Glomerular visceral epithelial cell (primary cell): ENCODE data around the gene TPH2.
A peak's percentile ranks its signal among the peaks of the same experiment; 100 is the strongest.

Experiments used
- DNase-seq: peaks from one replicate; pipeline ENCODE4 v3.0.0-alpha.2; 2016; ENCODE audit errors: extremely low spot score

Gene TPH2

GRCh38 chr12:71958993-71959578 lies 20.4 kb downstream of the TPH2 start:
- DNase-seq, result no peak

DNA sequence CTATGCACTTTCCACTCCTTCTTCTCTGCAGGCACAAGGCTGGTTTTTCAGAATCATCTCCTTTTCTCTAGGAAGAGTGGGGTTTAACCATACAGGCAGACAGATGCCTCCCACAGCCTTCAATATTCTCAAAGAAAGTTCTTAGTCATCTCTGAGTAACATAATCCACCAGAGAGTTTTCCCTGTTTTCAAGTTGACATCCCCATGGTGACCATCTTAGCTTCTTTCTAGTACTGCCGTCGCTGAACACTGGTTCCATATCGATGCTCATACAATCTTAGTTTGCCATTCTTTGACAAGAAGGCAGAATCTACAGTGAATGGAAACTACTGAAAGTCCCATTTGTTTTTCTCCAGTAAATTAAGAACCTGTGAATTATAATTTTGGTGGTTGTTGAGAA lies 28.6 kb downstream of the TPH2 start:
- DNase-seq, result no peak

GRCh38 chr12:71969330-71969729 lies 30.7 kb downstream of the TPH2 start:
- no peak for DNase-seq

DNA sequence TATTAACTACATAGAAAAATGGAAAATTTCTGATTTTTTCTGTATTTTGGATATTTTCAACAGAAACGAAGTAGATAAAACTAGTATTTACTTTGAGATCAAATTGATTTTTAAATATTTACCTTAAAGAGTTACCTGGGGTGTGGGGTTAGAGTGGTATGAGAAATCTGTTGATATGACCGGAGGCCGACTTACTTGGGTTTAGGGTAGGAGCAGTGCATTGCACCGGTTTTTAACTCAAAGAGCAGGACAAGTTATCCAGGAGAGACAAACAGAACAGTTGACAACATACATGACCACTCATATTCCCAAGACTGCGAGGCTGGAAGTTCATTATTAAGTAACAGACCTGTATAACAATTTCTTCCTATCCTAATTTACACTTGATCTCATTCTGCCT lies 31.4 kb downstream of the TPH2 start:
- no peak for DNase-seq

GRCh38 chr12:71972441-71973074 lies 33.9 kb downstream of the TPH2 start:
- no peak for DNase-seq

GRCh38 chr12:71973687-71974086 lies 35.0 kb downstream of the TPH2 start:
- no peak for DNase-seq

GRCh38 chr12:71980538-71980937 lies 41.9 kb downstream of the TPH2 start:
- no peak for DNase-seq

DNA sequence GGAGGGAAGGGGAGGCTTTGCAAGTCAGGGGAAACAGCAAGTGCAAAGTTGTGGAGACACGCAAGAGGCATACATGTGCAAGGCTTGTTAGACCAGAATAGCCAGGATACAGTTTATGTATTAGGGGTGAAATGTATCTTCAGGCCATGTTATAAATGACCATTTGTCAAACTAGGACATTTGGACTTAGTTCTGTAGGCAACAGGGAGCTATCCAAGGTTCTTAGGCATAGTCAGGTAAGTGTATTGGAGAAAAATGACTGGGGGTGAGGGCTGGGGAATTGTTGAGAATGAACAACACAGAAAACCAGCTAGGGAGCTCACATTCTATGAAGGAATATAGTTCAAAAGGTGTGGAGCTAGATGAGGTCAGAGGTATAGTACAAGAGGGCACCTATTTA lies 42.5 kb downstream of the TPH2 start:
- no peak for DNase-seq

GRCh38 chr12:71994715-71995114 lies 56.1 kb downstream of the TPH2 start:
- DNase-seq, result no peak

- DNase-seq, result no peak
Observed at GRCh38 chr12:71999795-72000194, 61.1 kb downstream of the TPH2 start.

GRCh38 chr12:72000969-72001648 lies 62.5 kb downstream of the TPH2 start:
- no peak for DNase-seq

DNA sequence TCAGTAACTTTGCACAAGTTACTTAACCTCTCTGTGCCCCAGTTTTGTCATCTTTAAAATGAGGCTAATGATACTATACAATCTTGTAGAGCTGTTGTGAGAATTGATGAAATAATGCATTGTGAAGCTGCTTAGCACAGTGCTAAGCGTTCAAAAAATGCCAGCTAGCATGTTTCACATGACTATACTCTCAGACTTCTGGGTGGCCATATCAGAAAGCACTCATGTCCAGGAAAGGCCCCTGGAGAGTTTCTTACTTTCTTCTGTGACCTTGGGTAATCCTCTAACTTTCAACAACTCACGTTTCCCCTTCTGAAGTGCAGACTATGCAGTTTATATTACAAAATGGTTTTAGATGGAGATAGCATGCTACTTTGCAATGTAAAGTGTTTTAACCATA lies 68.1 kb downstream of the TPH2 start:
- DNase-seq, result no peak

- DNase-seq, result peak; percentile 57
Observed at GRCh38 chr12:72010356-72010755, 71.7 kb downstream of the TPH2 start.

DNA sequence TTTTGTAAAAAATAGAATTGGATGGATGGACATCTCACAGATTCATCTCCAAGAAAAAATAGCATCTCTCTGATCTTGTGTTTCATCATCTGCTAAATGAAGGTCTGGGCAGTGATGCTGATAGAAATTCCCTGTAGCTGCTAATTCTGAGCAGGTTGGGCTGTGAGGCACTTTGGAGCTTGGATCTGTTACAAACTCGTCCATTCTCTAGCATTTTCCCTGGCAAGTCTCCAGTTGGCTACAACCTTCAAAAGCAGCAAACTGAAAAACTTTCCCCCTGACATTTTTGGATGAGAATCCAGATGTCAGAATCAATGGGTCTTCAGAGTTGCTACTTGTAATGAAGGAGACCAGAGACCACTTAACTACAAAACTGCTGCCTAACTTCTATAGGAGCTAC lies 72.7 kb downstream of the TPH2 start:
- DNase-seq, result no peak

DNA sequence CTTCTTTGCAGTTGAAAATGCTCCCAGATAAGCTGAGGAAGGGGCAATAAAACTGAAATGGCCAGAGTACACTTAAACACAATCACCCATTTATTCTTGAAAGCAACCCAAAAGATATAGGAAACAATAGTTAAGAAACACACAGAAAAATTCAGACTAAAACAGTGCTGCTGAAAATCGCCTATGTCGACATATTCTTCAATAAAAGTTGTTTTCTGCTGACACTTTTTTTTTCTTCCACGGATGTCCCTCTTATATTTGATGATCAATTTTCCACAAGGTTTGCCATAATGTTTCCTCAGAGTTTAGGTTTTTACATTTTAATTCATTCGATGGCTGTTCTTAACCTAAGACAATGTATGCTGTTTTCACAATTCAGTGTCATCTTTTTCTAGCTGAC lies 74.2 kb downstream of the TPH2 start:
- DNase-seq, result no peak

GRCh38 chr12:72015895-72016294 lies 77.2 kb downstream of the TPH2 start:
- no peak for DNase-seq

GRCh38 chr12:72017054-72017651 lies 78.5 kb downstream of the TPH2 start:
- DNase-seq, result peak; percentile 80

GRCh38 chr12:72018036-72018435 lies 79.4 kb downstream of the TPH2 start:
- DNase-seq, result no peak

GRCh38 chr12:72024613-72025012 lies 86.0 kb downstream of the TPH2 start:
- DNase-seq, result peak; percentile 27

DNA sequence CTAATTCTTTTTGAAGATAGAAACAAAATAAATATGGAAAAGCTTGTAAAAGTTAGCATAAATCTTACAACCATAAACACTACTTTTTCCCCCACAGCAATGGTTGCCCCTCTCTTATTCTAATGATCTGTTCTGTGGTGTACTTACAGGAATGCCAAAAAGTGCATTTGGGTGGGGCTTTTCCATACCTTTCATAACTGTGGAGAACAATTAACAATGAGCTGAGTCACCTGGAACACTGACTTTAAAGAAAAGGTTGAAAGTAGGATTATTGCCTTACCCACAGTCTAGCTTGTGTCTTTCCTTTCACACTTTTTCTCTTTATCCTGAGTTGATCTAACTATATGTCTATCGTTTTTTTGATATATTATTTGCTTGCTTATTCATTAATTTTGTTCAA lies 86.9 kb downstream of the TPH2 start:
- no peak for DNase-seq

DNA sequence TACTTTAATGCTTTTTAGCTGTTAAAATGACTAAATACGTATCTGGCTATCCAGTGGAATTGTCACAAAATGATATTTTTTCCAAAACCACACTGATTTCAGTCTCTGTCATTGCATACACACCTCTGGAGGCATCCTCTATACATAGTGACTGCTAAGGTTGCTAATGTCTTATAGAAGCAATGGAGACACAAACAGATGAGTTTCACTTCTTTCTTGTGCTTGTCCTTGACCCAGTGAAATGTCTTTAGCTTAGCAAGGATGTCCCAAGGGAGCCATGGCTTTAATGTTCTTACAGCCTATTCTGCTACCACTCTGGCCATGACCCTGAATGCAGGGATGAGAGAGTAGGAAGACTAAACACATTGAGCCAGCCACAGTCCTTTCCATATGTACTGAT lies 90.3 kb downstream of the TPH2 start:
- no peak for DNase-seq

GRCh38 chr12:72030277-72030676 lies 91.6 kb downstream of the TPH2 start:
- DNase-seq, result no peak

GRCh38 chr12:72031066-72031465 lies 92.4 kb downstream of the TPH2 start:
- no peak for DNase-seq
